HEK293 (cell line): ENCODE data around the gene TCIRG1.

Source experiments
- CTCF ChIA-PET: fragments of 350-600 bp; formaldehyde crosslinking; extraction: SDS; loops from one replicate; lab custom pipeline; 2021; ENCODE audit warnings: antibody characterized with exemption; lab: Yijun Ruan, JAX
- POLR2A ChIA-PET: fragments of 300-600 bp; formaldehyde crosslinking; extraction: SDS; loops from one replicate; lab custom pipeline; 2020; ENCODE audit warnings: antibody characterized with exemption, inconsistent platforms; lab: Yijun Ruan, JAX
- H3K27ac ChIP-seq: fragments of 200-500 bp; sonication (Bioruptor generic); 2 replicates; pipeline ENCODE4 v1.5.1; 2014; ENCODE audit warnings: low read depth, low read length, control low read depth, inconsistent platforms; ENCODE audit errors: extremely low read depth
- H3K36me3 ChIP-seq, 2 experiments: fragments of 200-500 bp in 1 of 2; sonication (Bioruptor generic) in 1 of 2; 1 replicate in 1 of 2; 2 replicates in 1 of 2; pipeline ENCODE4 v1.5.1; 2014 to 2017; ENCODE audit warnings: inconsistent platforms in 2 of 2, low read length in 2 of 2; ENCODE audit not compliant: control insufficient read depth in 2 of 2, insufficient read depth in 1 of 2
- H3K4me1 ChIP-seq: fragments of 200-500 bp; sonication (Bioruptor generic); 2 replicates; pipeline ENCODE4 v1.5.1; 2014; ENCODE audit warnings: mild to moderate bottlenecking, low read length, inconsistent platforms; ENCODE audit not compliant: control insufficient read depth, insufficient read depth
- H3K4me3 ChIP-seq: 2 replicates; pipeline ENCODE4 v1.5.1; 2011; ENCODE audit warnings: low read depth, mild to moderate bottlenecking, control low read depth, low read length, moderate library complexity
- H3K9me3 ChIP-seq: fragments of 200-500 bp; sonication (Bioruptor generic); 2 replicates; pipeline ENCODE4 v1.5.1; 2014; ENCODE audit warnings: low read depth, low read length, inconsistent platforms; ENCODE audit not compliant: control insufficient read depth, insufficient read depth
- AEBP2 ChIP-seq: fragments of 450-650 bp; formaldehyde crosslinking; IDR thresholded peaks from 2 replicates; pipeline ENCODE4 v1.5.1; 2016; ENCODE audit warnings: missing biosample characterization, missing genetic modification characterization, borderline replicate concordance
- GFI1B ChIP-seq: fragments of 450-650 bp; formaldehyde crosslinking; IDR thresholded peaks from 2 replicates; pipeline ENCODE4 v1.5.1; 2016; ENCODE audit warnings: missing biosample characterization, missing genetic modification characterization
- GLI2 ChIP-seq: fragments of 450-650 bp; formaldehyde crosslinking; IDR thresholded peaks from 2 replicates; pipeline ENCODE4; 2017; ENCODE audit warnings: missing biosample characterization, missing genetic modification characterization, low read depth, borderline replicate concordance
- KLF7 ChIP-seq: fragments of 450-650 bp; formaldehyde crosslinking; IDR thresholded peaks from 2 replicates; pipeline ENCODE4 v1.5.1; 2016; ENCODE audit warnings: missing biosample characterization, missing genetic modification characterization, borderline replicate concordance
- KLF9 ChIP-seq: fragments of 450-650 bp; formaldehyde crosslinking; IDR thresholded peaks from 2 replicates; pipeline ENCODE4 v1.5.1; 2016; ENCODE audit warnings: missing biosample characterization, missing genetic modification characterization, low read depth
- PRDM10 ChIP-seq: fragments of 450-650 bp; formaldehyde crosslinking; IDR thresholded peaks from 2 replicates; pipeline ENCODE4 v1.5.1; 2016; ENCODE audit warnings: missing biosample characterization, missing genetic modification characterization
- PRDM6 ChIP-seq: fragments of 450-650 bp; formaldehyde crosslinking; IDR thresholded peaks from 2 replicates; pipeline ENCODE4 v1.5.1; 2017; ENCODE audit warnings: missing biosample characterization, missing genetic modification characterization
- YY2 ChIP-seq: fragments of 450-650 bp; formaldehyde crosslinking; IDR thresholded peaks from 2 replicates; pipeline ENCODE4 v1.5.1; 2016; ENCODE audit warnings: missing biosample characterization, missing genetic modification characterization
- ZBTB20 ChIP-seq: fragments of 450-650 bp; formaldehyde crosslinking; IDR thresholded peaks from 2 replicates; pipeline ENCODE4 v1.5.1; 2016; ENCODE audit warnings: missing biosample characterization, missing genetic modification characterization
- ZBTB7A ChIP-seq: fragments of 450-650 bp; formaldehyde crosslinking; IDR thresholded peaks from 2 replicates; pipeline ENCODE4 v1.5.1; 2016; ENCODE audit warnings: low read depth, missing biosample characterization, missing genetic modification characterization
- ZFP69B ChIP-seq: fragments of 450-650 bp; formaldehyde crosslinking; IDR thresholded peaks from 2 replicates; pipeline ENCODE4 v1.5.1; 2016; ENCODE audit warnings: missing biosample characterization, missing genetic modification characterization
- ZIC2 ChIP-seq: fragments of 450-650 bp; formaldehyde crosslinking; IDR thresholded peaks from 2 replicates; pipeline ENCODE4 v1.5.1; 2016; ENCODE audit warnings: missing biosample characterization, missing genetic modification characterization
- ZNF140 ChIP-seq: fragments of 450-650 bp; formaldehyde crosslinking; IDR thresholded peaks from 2 replicates; pipeline ENCODE4 v1.5.1; 2016; ENCODE audit warnings: missing biosample characterization, missing genetic modification characterization
- ZNF155 ChIP-seq: fragments of 450-650 bp; formaldehyde crosslinking; IDR thresholded peaks from 2 replicates; pipeline ENCODE4 v1.5.1; 2016; ENCODE audit warnings: missing biosample characterization, missing genetic modification characterization
- ZNF239 ChIP-seq: fragments of 450-650 bp; formaldehyde crosslinking; IDR thresholded peaks from 2 replicates; pipeline ENCODE4 v1.5.1; 2016; ENCODE audit warnings: missing biosample characterization, missing genetic modification characterization
- ZNF24 ChIP-seq: fragments of 450-650 bp; formaldehyde crosslinking; IDR thresholded peaks from 2 replicates; pipeline ENCODE4 v1.5.1; 2016; ENCODE audit warnings: missing biosample characterization, missing genetic modification characterization
- ZNF404 ChIP-seq: fragments of 450-650 bp; formaldehyde crosslinking; IDR thresholded peaks from 2 replicates; pipeline ENCODE4 v1.5.1; 2017; ENCODE audit warnings: missing biosample characterization, missing genetic modification characterization
- ZNF473 ChIP-seq: fragments of 450-650 bp; formaldehyde crosslinking; IDR thresholded peaks from 2 replicates; pipeline ENCODE4 v1.5.1; 2017; ENCODE audit warnings: missing biosample characterization, missing genetic modification characterization
- ZNF580 ChIP-seq: fragments of 450-650 bp; formaldehyde crosslinking; IDR thresholded peaks from 2 replicates; pipeline ENCODE4 v1.5.1; 2016; ENCODE audit warnings: missing biosample characterization, missing genetic modification characterization
- ZNF585B ChIP-seq: fragments of 450-650 bp; formaldehyde crosslinking; IDR thresholded peaks from 2 replicates; pipeline ENCODE4 v1.5.1; 2016; ENCODE audit warnings: missing biosample characterization, missing genetic modification characterization
- ZNF596 ChIP-seq: fragments of 450-650 bp; IDR thresholded peaks from 2 replicates; pipeline ENCODE4 v1.5.0; 2018; ENCODE audit warnings: missing biosample characterization, mild to moderate bottlenecking, missing genetic modification characterization, moderate library complexity
- ZNF610 ChIP-seq: fragments of 450-650 bp; formaldehyde crosslinking; IDR thresholded peaks from 2 replicates; pipeline ENCODE4 v1.5.1; 2016; ENCODE audit warnings: missing biosample characterization, missing genetic modification characterization, borderline replicate concordance
- ZNF658 ChIP-seq: fragments of 450-650 bp; formaldehyde crosslinking; IDR thresholded peaks from 2 replicates; pipeline ENCODE4; 2016; ENCODE audit warnings: missing biosample characterization, missing genetic modification characterization
- ZNF704 ChIP-seq: fragments of 450-650 bp; formaldehyde crosslinking; IDR thresholded peaks from 2 replicates; pipeline ENCODE4 v1.5.1; 2016; ENCODE audit warnings: missing biosample characterization, missing genetic modification characterization
- ZNF707 ChIP-seq: fragments of 450-650 bp; formaldehyde crosslinking; IDR thresholded peaks from 2 replicates; pipeline ENCODE4 v1.5.1; 2016; ENCODE audit warnings: missing biosample characterization, missing genetic modification characterization
- ZNF791 ChIP-seq: fragments of 450-650 bp; formaldehyde crosslinking; IDR thresholded peaks from 2 replicates; pipeline ENCODE4 v1.5.1; 2016; ENCODE audit warnings: missing biosample characterization, missing genetic modification characterization
- ZNF792 ChIP-seq: fragments of 450-650 bp; formaldehyde crosslinking; IDR thresholded peaks from 2 replicates; pipeline ENCODE4 v1.5.1; 2016; ENCODE audit warnings: missing biosample characterization, missing genetic modification characterization

The TCIRG1 gene

GRCh38 chr11:68002938-68003845 is 35.6 kb upstream of the TCIRG1 start (continued):
- TF ChIP-seq ZNF24, result no peak
- no peak for TF ChIP-seq ZBTB7A (tag by site-specific recombination)
- TF ChIP-seq ZNF473 (tag by site-specific recombination), result no peak
- TF ChIP-seq PRDM6 (tag by site-specific recombination), result no peak
- no peak for TF ChIP-seq ZNF791 (tag by site-specific recombination)
- no peak for TF ChIP-seq ZNF404
- no peak for TF ChIP-seq ZNF239 (tag by site-specific recombination)
- no peak for TF ChIP-seq ZNF704 (tag by site-specific recombination)
- TF ChIP-seq KLF9, result 0 out of 2 replicates have a peak, but pooled peaks have one; percentile 14
- no peak for TF ChIP-seq ZNF792 (tag by site-specific recombination)
- no peak for TF ChIP-seq KLF7 (tag by site-specific recombination)
- TF ChIP-seq ZBTB20, result no peak
- TF ChIP-seq AEBP2 (tag by site-specific recombination), result no peak
- TF ChIP-seq ZNF585B (tag by site-specific recombination), result no peak
- TF ChIP-seq ZIC2, result peak; percentile 68

- CTCF ChIA-PET, result no interaction called here
- H3K4me1 ChIP-seq, result no peaks in the 10 kb centered on the region; the same call in 1 of the 2 replicates
- no peaks in the 10 kb centered on the region for H3K36me3 ChIP-seq
- H3K27ac ChIP-seq, result no peak within 1 kb of the TSS
- POLR2A ChIA-PET, result interaction anchor here (1.1 kb wide), 1 partner anchor 9 kb away, joined by 3 read pairs; no protein-coding TSS in a partner anchor
- peak within 1 kb of the TSS; percentile 48 for H3K4me3 ChIP-seq
- H3K9me3 ChIP-seq, result no peaks in the 10 kb centered on the region
- no peak for TF ChIP-seq ZNF610 (tag by site-specific recombination)
- no peak for TF ChIP-seq ZNF707 (tag by site-specific recombination)
- no peak for TF ChIP-seq YY2 (tag by site-specific recombination)
- peak; percentile 58; the same call in 1 of the 2 replicates for TF ChIP-seq ZNF580 (tag by site-specific recombination)
- TF ChIP-seq ZFP69B (tag by site-specific recombination), result no peak
- TF ChIP-seq ZNF658, result no peak
- no peak for TF ChIP-seq ZNF140 (tag by site-specific recombination)
- TF ChIP-seq PRDM10 (tag by site-specific recombination), result no peak
- TF ChIP-seq ZNF792 (tag by site-specific recombination), result no peak
- no peak for TF ChIP-seq ZNF155
- no peak for TF ChIP-seq GFI1B (tag by site-specific recombination)
- no peak for TF ChIP-seq ZNF596 (tag by site-specific recombination)
- TF ChIP-seq GLI2, result no peak
These were observed 34.8 kb upstream of the TCIRG1 start, which contains the start of gene UNC93B1 for GRCh38 chr11:68003846-68004550. TSS of gene UNC93B1 (minus strand) at chr11:68004097. CDS start at chr11:68004043, 54 bp downstream.
